ENCODE data around the gene PLAC8. TPM values are rescaled to one million over a fixed set of nuclear protein-coding genes. Genes with fewer than 3 reads are reported as not detected.
"Not testable (repeated sequence)": the region's sequence is repeated elsewhere in the genome, so short reads cannot be mapped to it uniquely, and the experiment has no call there.

PLAC8 gene
- polyA plus RNA-seq: 884 TPM

DNA sequence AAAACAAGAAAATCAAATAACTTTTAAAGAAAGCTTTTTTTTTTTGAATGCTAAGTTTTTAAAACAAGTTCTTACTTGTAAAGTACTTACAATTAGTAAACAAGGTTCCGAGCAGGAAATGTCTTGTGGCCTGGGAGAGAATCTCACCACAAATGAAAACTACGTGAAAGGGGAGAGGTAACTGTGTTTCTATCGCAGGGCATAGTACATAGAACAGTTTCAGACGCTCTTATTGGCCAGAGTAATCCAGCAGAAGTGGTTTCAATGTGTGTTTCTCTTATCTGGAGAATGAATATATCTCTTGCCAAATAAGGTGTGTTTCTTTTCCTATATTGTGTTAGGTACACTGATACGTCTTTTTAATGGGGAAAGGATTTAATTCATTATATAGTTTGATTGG, at the start of gene PLAC8:
TSS of gene PLAC8 (minus strand) at position 154 of the 400 bp plus-strand sequence. CDS start 6,808 bp downstream, outside the sequence.
- no peaks in the 10 kb centered on the region for H3K9me3 Mint-ChIP-seq
- H3K36me3 Mint-ChIP-seq: peaks cover 5% of the 10 kb centered on the region
- H3K27ac Mint-ChIP-seq: peak within 1 kb of the TSS; percentile 51 to 93 (median 85)
- no peaks in the 10 kb centered on the region for H3K27me3 Mint-ChIP-seq
- H3K4me3 Mint-ChIP-seq: peak within 1 kb of the TSS; percentile 76 to 99 (median 96)
- H3K4me1 Mint-ChIP-seq: peaks cover 22 to 29% (median 24%) of the 10 kb centered on the region in 3 donors

DNA sequence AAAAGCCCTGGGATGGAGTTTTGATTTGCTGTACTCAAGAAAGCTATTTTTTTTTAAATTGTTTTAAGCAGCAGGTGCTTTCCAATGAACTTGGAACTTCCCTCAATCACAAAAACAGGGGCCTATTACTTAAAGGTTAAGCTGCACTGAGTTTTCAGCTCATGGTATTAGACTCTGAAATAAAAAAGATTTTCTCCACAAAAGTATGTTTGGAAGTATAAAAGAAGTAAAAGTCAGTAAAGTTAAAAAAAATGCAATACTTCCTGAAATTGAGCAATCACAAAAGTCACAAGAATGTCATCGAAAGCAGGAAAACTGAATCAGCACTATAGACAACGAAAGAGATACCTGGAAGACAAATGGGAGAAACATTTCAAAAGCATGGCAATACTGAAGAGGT, 38.9 kb upstream of the PLAC8 start:
- H3K27ac Mint-ChIP-seq: no peak overlapping the region
- H3K9me3 Mint-ChIP-seq: peaks cover 0 to 7% (median 4%) of the 10 kb centered on the region in 3 donors
- no peaks in the 10 kb centered on the region for H3K36me3 Mint-ChIP-seq
- H3K4me1 Mint-ChIP-seq: peaks cover 5 to 23% (median 20%) of the 10 kb centered on the region in 3 donors
- H3K27me3 Mint-ChIP-seq: peaks cover 2% of the 10 kb centered on the region
- H3K4me3 Mint-ChIP-seq: peak overlapping the region in 1 of 4 donors; percentile 34

DNA sequence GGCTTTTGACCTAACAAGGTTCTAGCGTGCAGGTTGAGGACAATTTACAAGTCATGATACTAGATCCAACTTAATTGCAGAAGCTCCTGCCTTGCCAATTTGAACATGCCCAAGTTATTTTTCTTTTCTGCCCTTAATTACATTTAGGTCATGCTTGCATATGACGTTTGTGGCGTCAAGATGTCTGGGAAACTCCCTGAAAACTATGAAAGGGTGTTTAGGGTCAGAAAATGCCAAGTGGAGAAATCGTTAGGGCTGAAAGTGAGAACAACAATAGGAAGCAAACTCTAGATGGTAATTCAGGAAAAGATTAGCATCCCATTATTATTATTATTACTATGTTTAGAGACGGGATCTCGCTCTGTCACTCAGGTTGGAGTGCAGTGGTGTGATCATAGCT, 38.2 kb upstream of the PLAC8 start:
- Mint-ChIP-seq H3K27ac (no peak overlapping the region), H3K4me1 (peaks cover 5 to 25% (median 20%) of the 10 kb centered on the region in 3 donors), H3K9me3 (peaks cover 0 to 7% (median 4%) of the 10 kb centered on the region in 3 donors), H3K36me3 (no peaks in the 10 kb centered on the region), H3K27me3 (no peaks in the 10 kb centered on the region), H3K4me3 (no peak overlapping the region)

DNA sequence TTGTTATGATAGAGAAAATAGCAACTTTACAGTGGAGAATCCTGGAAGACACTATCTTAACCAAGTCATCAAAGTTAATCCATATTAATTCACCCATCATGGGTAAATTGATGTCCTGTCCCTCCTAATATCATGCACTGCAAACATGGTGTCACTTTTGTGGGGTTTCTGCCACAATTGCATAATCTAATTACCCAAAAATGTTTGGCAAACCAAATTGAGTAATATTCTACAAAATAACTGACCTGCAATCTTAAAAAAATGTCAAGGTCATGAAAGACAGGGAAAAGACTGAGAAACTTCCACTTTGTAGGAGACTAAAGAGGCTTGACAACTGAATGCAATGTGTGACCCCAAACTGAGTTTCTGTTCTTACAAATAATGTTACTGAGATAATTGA, 37.1 kb upstream of the PLAC8 start:
- Mint-ChIP-seq H3K27me3 (no peaks in the 10 kb centered on the region), H3K4me1 (peaks cover 5 to 25% (median 20%) of the 10 kb centered on the region in 3 donors), H3K27ac (no peak overlapping the region), H3K36me3 (no peaks in the 10 kb centered on the region), H3K4me3 (no peak overlapping the region), H3K9me3 (peaks cover 0 to 6% (median 4%) of the 10 kb centered on the region in 3 donors)

- Mint-ChIP-seq H3K4me1 (peaks cover 11 to 30% (median 21%) of the 10 kb centered on the region in 3 donors), H3K9me3 (no peaks in the 10 kb centered on the region), H3K27ac (no peak overlapping the region), H3K36me3 (no peaks in the 10 kb centered on the region), H3K4me3 (peak overlapping the region in 1 of 4 donors; percentile 25), H3K27me3 (no peaks in the 10 kb centered on the region)
These were observed 36.3 kb upstream of the PLAC8 start for GRCh38 chr4:83150653-83151330.

DNA sequence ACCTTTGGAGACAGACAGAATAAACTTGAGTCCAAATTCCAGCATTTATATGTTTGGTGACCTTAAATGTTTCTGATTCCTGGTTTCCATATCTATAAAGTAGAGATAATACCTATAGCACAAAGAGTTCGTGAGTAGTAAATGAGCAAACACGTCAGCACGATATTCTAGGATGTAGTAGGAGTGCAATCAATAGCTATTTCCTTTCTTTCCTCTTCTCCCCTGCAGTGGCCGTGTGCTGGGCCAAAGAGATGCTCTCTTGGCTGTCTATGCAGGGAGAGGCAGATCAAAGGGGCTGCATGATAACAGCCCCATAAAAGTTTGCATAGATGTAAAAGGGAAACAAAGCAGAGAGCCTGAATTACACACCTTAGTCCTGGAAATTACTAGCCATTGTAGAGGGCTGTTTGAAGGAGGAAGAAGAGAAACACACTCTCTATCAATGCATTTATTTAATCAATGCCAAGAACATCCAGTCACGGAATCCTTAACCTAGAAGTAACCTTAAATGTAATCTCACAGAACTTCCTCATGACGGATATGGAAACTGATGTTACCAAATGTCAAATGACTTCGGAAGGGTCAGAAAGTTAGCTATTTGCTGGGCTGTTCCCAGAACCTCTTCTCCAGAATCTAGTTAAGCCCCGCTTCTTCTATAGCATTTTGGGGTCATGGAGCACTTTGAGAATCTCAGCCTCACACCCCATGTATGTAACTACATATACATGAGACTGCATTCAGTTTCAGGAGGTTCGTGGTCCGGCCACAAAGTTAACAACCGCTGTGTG, 35.5 kb upstream of the PLAC8 start:
- Mint-ChIP-seq H3K4me3 (peak overlapping the region in 1 of 4 donors; percentile 25), H3K4me1 (peaks cover 12 to 35% (median 28%) of the 10 kb centered on the region in 3 donors), H3K36me3 (no peaks in the 10 kb centered on the region), H3K9me3 (no peaks in the 10 kb centered on the region), H3K27ac (no peak overlapping the region), H3K27me3 (no peaks in the 10 kb centered on the region)

DNA sequence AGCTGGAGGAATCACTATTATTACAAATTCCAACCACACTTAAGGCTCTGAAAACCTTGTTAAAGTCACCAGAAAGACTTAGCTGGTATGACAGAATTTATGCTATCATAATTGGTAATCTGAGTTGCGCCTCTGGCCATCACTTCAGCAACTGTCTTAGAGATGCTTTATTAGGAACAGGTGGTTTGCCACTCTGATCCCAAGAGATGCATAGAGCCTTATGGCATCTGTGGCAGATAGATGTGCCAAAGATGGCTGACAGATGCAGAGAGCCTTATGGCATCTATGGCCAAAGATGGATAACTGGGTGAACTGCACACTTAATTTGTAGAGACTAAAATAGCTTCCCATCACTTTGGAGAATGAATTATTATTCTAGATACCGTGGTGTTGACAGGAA, 32.3 kb upstream of the PLAC8 start:
- Mint-ChIP-seq H3K4me3 (no peak overlapping the region), H3K36me3 (no peaks in the 10 kb centered on the region), H3K27me3 (no peaks in the 10 kb centered on the region), H3K9me3 (peaks cover 1 to 3% (median 2%) of the 10 kb centered on the region in 3 donors), H3K4me1 (peaks cover 22 to 42% (median 40%) of the 10 kb centered on the region in 3 donors), H3K27ac (no peak overlapping the region)

- H3K36me3 Mint-ChIP-seq, H3K27me3 Mint-ChIP-seq, H3K9me3 Mint-ChIP-seq, H3K27ac Mint-ChIP-seq: not testable (repeated sequence)
- Mint-ChIP-seq H3K4me1 (peaks cover 22 to 42% (median 40%) of the 10 kb centered on the region in 3 donors), H3K4me3 (peak overlapping the region in 1 of 4 donors; percentile 62)
These were observed 31.2 kb upstream of the PLAC8 start for GRCh38 chr4:83145776-83146175.

DNA sequence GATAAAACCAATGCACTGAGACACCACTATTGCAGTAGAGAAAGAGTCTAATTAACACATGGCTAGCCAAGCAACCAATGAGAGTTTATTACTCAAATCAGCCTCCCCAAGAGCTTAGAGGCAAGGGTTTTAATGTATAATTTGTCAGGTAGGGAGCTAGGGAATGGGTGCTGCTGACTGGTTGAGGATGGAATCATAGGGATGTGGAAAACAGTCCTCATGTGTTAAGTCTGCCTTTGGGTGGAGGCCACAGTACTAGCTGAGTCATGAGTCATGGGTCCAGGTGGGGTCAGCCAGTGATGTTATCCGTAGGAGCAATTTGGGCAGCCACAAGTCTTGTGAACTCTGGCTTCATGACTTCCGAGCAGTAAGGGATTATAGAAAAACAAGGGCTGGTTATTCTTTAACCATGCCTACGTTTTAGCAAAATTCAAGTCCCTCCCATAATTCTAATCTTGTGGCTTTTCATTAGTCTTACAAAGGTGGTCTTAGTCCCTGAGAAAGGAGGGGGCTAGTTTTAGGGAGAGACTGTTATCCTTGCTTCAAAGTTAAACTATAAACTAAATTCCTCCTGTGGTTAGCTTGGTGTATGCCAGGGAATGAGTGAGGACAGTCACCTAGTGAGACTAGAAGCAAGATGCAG, 25.1 kb upstream of the PLAC8 start:
- Mint-ChIP-seq H3K4me1 (peaks cover 40 to 51% (median 46%) of the 10 kb centered on the region in 3 donors), H3K9me3 (peaks cover 1 to 13% (median 9%) of the 10 kb centered on the region in 3 donors), H3K36me3 (peaks cover 3% of the 10 kb centered on the region), H3K27me3 (no peaks in the 10 kb centered on the region), H3K27ac (peak overlapping the region in 2 of 3 donors; percentile 23 to 79), H3K4me3 (peak overlapping the region in 2 of 4 donors; percentile 59 to 84)

DNA sequence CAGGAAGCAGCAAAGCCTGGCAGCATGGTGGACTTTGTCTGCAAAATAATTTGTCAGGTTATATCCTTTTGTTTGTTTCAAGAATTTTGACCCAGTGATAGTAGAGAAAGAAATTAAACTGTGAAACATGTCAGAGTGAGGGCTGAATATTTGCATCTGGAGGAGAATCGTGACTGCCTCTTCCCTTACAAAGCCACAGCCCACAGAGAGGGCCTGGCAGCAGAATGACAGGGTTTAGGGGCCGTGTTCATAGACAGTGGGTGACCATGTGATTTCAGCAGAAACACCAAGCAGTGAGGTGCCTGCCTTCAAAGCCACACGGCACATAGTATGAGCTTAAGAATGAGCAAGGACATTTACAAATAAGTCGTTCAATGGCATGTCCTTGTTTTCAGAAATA, 24.4 kb upstream of the PLAC8 start:
- Mint-ChIP-seq H3K27ac (peak overlapping the region in 1 of 3 donors; percentile 67), H3K9me3 (peaks cover 1 to 15% (median 14%) of the 10 kb centered on the region in 3 donors), H3K4me3 (peak overlapping the region in 2 of 4 donors; percentile 59 to 79), H3K36me3 (peaks cover 4% of the 10 kb centered on the region), H3K4me1 (peaks cover 37 to 45% (median 42%) of the 10 kb centered on the region in 3 donors), H3K27me3 (no peaks in the 10 kb centered on the region)

GRCh38 chr4:83132065-83132464, 17.5 kb upstream of the PLAC8 start:
- H3K9me3 Mint-ChIP-seq: peaks cover 3 to 13% (median 12%) of the 10 kb centered on the region in 3 donors
- H3K27ac Mint-ChIP-seq: peak overlapping the region in 1 of 3 donors; percentile 8
- no peaks in the 10 kb centered on the region for H3K27me3 Mint-ChIP-seq
- H3K4me1 Mint-ChIP-seq: peaks cover 20 to 21% (median 21%) of the 10 kb centered on the region in 3 donors
- H3K4me3 Mint-ChIP-seq: peak overlapping the region in 1 of 4 donors; percentile 53
- H3K36me3 Mint-ChIP-seq: peaks cover 2% of the 10 kb centered on the region

- Mint-ChIP-seq H3K4me3 (no peak overlapping the region), H3K27me3 (peaks cover 5% of the 10 kb centered on the region), H3K27ac (no peak overlapping the region), H3K4me1 (peaks cover 32 to 34% (median 34%) of the 10 kb centered on the region in 3 donors), H3K36me3 (no peaks in the 10 kb centered on the region), H3K9me3 (peaks cover 3% of the 10 kb centered on the region in 3 donors)
These were observed 14.7 kb upstream of the PLAC8 start for GRCh38 chr4:83129264-83129663.

- H3K4me1 Mint-ChIP-seq: peaks cover 37 to 38% (median 38%) of the 10 kb centered on the region in 3 donors
- H3K36me3 Mint-ChIP-seq: no peaks in the 10 kb centered on the region
- H3K27ac Mint-ChIP-seq: no peak overlapping the region
- peak overlapping the region in 1 of 4 donors; percentile 35 for H3K4me3 Mint-ChIP-seq
- H3K27me3 Mint-ChIP-seq: peaks cover 5% of the 10 kb centered on the region
- H3K9me3 Mint-ChIP-seq: peaks cover 0 to under 1% (median 0%) of the 10 kb centered on the region in 3 donors
These were observed 13.9 kb upstream of the PLAC8 start for GRCh38 chr4:83128240-83128929.

- H3K4me3 Mint-ChIP-seq: peak overlapping the region in 2 of 4 donors; percentile 60 to 87
- peak overlapping the region in 2 of 3 donors; percentile 42 to 63 for H3K27ac Mint-ChIP-seq
- peaks cover 5% of the 10 kb centered on the region for H3K27me3 Mint-ChIP-seq
- peaks cover 18 to 29% (median 26%) of the 10 kb centered on the region in 3 donors for H3K4me1 Mint-ChIP-seq
- H3K36me3 Mint-ChIP-seq: no peaks in the 10 kb centered on the region
- no peaks in the 10 kb centered on the region for H3K9me3 Mint-ChIP-seq
These were observed 11.2 kb upstream of the PLAC8 start for GRCh38 chr4:83125738-83126141.
